ENCODE measurements around the gene ZBTB45.
A peak's percentile ranks its signal among the peaks of the same experiment; 100 is the strongest.

Gene ZBTB45

DNA sequence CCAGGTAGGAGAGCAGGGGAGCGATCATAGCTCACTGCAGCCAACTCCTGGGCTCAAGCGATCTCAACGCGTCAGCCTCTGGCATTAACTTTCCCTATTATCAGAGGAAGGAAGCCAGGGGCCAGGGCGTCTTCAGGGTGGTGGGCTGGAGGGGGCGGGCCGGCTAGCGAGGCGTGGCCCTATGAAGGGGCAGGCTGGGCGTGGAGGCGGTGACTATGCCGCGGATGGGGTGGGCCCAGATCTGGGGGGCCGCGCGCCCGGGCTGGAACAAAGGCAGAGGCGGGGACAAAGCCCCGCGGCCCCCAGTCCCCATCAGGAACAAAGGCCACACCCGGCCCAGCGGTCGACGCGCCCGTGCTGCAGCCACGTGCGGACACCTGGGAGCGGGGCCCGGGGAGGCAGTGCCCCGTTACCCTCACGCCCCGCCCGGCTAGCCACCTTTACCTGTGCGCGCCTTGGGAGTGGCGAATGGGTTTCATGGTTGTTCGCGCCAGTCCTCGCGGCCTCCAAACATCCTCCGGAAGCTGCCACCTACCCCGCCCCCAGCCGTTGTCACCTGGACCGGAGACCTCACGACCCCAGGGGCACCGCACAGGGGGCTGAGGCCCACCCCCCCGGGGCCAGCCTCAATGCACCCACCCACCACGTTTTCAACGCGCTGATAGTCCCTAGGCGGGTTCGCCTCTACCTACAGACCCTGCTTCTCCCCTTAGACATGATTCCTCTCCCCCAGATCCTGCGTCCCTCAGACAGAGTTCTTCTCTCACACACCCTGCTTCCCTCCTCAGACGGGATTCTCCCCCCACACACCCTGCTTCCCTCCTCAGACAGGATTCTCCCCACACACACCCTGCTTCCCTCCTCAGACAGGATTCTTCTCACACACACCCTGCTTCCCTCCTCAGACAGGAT lies 18.9 kb upstream of the ZBTB45 start:
- no peak for DNase-seq

DNA sequence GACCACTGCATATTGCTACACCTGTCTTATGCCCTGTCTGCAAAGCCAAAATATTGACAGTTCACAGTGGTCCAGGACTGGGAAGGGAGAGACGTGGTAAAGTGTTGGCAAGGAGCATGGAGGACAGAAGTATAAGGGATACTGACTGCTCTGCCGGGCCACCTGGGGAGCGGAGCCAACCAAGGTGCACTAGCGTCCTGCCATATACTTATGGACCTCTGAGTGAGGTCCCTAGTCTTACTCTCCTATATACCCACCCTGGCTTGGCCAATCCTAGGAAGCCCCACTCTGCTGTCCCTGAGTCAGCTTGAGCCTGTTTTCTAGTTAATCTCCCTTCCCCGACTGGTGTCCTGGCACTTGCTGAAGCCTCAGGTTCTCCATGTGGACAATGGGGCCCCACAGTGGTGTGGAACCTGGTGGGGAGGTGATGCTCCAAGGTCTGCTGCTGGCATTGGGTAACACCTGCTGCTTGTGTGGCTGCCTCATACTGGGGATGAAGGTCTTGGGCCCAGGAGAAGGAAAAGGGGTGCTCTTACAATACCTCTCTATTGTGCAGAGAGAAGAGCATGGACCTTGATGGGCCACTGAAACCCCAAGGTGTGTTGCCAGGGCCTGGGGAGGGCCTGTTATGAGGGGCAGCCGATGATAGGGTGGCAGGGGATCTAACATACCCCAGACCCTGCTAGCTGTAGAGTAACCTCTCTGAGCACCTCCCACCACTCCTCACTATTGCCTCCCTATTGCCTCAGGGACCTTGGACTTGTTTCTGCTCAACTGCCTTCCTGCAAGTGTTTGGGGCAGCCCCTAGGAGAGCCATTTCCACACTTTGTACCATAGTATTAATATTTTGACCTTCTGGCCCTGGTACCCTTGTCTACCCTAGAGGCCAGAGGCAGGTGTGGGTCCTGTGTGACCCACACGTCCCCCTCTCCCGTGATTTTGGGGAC lies 17.5 kb upstream of the ZBTB45 start:
- DNase-seq: no peak

DNA sequence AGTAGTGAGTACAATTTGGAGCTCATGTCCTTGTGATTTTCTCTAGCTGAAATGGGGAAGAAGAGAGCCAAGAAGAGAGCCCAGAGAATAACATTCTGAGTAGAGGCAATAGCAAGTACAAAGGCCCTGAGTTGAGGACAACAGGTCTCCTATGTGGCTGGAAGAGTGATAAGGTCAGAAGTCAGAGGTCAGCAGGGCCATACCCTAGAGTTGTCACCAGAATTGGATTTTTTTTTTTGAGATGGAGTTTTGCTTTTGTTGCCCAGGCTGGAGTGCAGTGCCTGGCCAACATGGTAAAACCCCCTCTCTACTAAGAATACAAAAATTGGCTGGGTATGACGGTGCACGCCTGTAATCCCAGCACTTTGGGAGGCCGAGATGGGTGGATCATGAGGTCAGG lies 16.2 kb upstream of the ZBTB45 start:
- DNase-seq: no peak

DNA sequence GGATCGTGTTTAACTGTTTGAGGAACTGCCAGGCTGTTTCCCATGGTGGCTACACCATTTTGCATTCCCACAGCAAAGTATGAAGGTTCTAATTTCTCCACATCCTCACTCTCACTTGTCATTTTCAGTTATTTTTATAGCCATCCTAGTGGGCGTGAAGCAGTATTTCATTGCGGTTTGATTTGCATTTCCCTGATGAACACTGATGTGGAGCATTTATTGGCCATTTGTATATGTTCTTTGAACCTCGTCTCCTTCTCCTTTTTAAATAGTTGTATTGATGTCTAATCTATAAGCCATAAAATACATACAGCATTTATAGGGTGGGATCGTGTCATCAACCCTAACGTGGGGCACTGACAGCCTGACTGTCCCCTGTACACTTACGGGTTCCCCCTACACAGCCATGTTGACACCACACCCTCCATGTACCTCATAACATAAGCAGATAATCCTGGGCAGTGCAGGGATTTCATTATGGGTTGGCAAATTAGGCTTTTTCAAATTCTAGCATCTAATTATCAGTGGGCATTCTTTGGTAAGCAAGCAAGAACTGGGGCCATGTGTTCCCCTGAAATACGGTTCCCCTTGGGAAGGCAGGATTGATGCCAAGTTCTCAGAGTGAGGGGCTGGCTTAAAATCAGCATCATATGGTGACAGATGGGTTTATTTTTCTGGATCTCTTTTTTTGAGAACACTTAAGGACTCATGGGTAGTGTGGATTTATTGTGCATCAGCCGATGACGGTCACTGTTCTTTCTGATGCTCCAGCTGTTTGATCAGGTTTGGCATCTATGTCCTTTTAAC lies 11.6 kb upstream of the ZBTB45 start:
- no peak for DNase-seq

DNA sequence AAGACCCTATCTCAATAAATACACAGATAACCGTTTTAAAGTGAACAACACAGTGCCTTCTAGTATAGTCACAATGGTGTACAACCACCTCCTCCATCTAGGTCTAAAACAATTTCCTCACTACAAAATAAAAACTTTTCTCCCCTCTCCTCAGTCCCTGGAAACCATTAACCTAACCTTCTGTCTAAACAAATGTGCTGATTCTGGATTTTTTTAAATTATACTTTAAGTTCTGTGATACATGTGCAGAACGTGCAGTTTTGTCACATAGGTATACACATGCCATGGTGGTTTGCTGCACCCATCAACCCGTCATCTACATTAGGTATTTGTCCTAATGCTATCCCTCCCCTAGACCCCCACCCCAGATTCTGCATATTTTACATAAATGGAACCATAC lies 9.8 kb upstream of the ZBTB45 start:
- DNase-seq: no peak

DNA sequence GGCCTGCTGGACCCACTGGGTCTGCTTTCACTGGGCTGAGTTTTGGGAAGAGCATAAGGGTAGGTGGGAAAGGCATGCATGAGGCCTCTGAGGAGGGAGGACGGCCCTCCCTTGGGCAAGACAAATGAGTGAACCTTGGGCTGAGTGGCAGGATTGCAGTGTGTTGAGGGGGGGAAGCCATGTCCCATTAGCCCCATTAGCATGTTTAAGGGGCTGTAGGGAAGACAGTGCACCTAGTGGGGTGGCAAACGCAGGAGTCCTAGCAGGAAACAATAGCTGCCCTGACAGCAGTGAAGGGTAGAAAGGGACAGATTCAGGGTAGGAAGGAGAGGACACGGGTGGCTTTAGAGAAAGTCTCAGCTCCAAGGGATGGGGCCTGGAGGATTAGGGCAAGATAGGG lies 3.1 kb upstream of the ZBTB45 start:
- no peak for DNase-seq

DNA sequence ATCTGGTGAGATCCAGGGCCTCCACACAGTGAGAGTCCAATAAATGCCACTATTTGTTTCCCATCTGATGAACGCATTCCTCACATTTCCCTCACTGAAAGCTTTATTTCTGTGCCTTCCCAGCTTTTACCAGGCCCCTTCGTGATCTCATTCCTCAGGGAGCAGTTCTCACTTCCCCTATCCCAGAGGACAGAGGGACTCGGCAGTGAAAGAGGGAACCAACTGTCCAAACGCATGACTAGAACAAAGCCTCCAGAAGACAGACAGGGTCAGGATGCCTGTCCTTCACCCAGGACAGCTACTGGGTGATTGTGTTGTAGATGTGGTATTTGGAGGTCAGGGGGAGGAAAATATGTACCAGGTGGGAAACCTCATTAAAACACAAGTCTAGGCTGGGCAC lies 2.0 kb upstream of the ZBTB45 start:
- no peak for DNase-seq

DNA sequence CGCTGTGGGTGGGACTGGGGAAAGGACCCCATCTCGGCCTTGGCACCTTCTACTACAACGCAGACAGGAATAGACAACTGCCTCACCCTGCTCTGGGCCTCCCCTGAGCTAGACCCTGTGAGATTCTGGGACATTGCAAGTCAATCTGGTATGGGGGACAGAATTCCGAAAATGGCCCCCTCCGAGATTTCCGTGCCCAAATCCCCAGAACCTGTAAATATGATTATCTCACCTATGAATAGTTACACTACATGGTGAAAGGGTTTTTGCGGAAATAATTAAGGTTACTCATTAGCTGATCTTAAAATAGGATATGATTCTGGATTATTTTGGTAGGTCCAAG lies 618 bp upstream of the ZBTB45 start:
- no peak for DNase-seq

DNA sequence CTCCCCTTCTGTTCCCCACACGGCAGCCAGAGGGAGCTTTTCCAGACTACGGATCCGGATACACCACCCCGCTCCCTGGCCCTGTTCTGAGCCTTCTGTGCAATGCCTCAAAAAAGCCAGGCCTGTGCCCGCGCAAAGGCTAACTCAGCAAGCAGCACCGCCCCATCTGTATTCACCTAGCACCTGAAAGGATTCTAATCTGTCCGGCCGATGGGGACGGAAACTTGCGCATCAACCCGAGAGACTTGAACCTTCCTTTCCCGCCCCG lies 589 bp downstream of the ZBTB45 start:
- DNase-seq: peak; percentile 34 to 46

DNA sequence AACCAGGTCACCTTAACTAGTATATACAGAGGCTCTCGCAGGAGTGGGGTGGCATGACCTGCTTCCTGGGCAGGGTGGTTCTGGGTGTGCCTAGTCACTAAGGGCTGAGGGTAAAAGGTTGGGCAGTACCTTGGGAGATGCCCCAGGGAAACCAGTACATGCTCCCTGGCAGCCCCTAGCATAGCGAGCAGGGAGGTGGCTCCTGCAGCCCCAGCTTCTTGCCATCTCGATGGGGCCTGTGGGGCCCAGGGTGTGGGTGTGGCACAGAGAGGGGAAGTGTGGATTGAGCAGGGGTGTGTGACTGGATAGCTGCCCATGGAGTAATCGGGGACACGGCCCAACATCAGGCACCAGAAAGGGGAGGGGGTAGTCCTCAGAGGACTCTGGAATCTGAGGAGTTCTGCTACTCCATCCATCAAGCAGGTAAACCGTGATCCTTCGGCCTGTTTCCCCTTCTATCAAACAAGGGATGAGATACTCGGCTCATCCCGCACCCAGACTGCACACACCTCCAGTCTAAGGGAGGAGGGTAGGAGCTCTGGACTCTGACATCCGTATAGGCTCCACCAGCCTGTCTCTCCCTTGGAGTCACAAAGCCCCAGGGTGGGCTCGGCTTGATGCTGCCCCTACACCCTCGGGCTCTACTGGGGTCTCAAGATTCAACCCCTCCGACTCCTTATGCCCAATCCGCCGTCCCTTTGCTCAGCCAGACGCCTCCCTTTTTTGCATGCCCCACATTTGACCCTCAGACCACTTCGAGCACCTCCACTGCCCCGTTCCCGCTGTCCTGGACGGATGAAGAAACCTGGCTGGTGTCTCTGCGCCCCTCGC lies 1.1 kb downstream of the ZBTB45 start:
- no peak for DNase-seq

DNA sequence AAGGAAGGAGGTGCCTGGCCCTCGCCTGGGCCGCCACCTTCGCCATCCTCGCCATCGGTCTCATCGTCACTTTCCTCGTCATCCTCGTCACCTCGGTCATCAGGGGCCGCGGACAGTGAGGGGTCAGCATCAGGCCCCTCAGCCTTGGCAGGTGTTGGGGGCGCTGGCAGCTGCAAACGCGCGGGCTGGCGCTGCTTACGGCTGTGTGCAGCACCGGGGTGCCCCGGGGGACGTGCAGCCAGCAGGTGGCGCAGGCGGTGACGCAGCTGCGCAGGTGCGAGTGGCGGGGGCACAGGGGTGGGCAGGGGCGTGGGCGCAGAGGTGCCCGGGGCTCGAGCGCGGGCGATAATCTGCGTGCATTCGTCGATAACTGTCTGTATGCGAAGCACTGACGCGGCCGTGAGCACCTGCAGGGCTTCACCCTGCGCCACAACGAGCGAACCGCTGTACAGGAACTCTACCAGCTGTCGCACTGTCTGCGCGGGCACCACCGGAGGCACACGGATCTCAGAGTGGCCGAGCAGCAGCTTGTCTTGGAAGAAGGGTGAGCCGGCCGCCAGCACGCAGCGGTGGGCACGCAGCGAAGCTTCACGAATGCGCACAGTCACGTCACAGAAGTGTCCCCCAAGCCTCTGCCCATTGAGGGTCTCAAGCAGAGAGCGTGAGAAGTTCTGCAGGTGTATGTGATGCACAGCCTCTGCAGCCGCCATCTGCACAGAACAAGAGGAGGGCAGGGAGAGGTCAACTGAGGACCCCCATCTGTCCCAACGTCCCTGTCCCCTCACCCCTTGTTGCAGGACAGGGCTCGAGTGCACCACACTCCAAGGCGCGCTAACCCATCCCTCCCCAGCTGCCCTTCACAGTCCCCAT lies 2.4 kb downstream of the ZBTB45 start:
- no peak for DNase-seq

DNA sequence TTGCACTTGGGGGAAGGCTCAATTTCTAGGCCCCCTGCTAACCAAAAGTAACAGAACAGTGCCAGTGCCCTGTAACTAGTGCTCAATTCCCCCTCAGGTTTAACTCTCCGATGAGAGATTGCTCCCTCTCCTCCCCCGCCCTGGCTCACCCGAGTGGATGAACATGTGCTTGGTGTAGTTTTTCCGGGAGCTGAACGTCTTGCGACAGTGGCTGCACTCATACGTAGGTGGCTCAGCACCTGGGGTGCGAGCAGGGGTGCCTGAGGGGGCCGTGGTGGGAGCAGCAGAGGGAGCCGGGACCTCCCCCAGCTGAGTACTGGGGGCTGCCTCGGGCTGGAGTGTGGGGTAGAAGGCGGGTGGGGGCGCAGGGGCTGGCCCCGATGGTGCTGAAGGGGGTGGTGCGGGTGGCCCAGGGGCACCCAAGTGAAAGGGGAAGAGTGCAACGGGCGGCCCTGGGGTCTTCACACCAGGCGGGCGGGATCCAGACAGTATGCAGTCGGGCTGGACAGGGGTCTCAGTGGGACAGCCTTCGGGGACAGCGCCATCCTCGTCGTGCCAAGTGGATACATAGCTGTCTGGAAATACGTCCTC lies 3.3 kb downstream of the ZBTB45 start:
- DNase-seq: no peak

DNA sequence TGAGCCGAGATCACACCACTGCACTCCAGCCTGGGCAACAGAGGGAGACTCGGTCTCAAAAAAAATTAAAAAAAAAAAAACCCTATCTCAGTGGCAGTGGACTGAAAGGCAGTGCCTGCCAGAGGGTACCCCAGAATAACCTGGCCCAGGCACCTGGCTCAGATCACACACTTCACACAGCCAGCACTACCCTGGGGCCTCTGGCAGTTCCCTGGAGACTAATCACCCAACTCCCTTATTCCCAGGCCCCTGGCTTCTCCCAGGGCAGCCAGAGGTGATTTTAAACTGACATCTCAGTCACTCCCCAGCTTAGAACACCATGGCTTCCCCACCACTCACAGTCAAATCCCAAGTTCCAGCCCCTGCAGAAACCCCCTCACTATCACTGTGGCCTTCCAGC lies 4.4 kb downstream of the ZBTB45 start:
- no peak for DNase-seq

DNA sequence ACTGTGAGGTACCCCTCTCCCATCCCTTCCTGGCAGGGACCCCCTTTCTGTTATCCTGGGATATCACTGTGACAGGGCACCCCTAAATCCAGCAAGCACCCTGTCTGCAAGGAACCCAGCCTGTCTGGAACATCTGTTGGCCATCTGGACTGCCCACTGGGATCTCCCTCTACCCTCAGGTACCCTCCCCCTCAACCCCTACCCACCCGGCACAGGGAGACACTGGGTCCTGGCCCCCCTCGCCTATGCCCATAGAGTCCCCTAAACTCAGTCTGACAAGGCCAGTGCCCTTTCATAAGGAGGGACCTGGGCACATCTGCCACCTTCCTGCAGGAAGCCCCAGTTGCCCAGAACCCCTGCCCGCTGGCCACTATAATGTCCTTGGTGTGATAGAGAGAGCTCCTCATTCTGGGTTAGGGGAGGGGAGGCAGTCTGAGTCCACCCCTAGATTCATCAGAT lies 5.0 kb downstream of the ZBTB45 start:
- DNase-seq: no peak

DNA sequence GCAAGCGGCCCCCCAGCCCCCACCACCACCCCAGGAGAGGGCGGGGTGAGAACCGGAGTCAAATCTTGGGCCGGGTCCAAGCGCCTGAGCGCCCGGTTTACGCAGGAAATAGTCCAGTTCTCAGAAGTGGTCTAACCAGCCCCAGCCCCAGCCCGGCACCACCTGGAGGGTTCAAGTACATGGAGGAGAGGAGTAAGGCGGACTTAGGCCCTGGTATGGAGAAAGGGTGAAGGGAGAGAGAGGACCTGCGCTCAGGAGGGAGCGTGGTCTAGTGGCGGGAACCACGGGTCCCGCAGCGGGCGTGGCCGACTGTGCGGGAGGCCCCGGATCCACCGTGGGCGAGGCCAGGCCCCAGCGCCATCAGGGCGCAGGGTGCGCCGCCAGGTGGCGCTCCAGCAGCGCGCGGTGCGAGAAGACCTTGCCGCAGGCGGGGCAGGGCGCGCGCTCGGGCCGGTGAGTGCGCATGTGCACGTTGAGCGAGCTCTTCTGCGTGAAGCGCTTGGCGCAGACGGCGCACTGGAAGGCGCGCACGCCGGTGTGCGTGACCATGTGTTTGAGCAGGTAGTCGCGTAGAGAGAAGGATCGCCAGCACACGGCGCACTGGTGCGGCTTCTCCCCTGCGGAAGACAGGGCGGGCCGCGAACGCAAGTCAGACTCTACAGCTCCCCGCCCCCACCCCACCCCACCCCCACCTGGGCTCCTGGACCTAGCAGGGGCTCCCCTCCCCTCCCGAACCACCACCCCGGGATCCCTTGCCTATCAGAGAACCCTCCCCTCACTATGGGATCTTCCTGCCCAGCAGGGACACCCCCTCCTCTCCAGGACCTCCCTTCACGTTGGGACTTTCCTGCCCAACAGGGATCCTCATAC lies 5.7 kb downstream of the ZBTB45 start:
- peak; percentile 88 to 92 for DNase-seq

DNA sequence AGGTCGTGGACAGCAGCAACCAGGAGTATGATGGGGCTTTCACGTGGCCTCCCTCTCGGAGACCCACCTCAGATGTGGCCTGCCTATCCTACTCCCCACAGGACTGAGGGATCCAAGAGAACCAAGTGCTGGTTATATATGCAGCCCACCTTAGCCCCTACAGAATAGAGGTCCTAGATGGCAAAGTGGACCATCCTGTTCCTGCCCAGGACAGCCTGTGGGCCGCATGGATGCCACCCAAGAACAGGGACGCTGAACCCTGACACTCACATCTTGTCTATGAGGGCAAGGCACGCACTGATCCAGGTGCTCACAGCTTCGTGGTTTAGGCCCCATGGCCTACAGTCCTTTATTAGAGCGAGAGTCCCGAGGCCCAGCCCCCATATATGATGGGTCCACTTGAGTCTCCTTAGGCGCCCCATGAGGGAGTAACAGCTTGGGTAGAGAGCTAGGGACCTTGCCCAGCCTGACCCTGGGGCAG lies 6.4 kb downstream of the ZBTB45 start:
- no peak for DNase-seq

DNA sequence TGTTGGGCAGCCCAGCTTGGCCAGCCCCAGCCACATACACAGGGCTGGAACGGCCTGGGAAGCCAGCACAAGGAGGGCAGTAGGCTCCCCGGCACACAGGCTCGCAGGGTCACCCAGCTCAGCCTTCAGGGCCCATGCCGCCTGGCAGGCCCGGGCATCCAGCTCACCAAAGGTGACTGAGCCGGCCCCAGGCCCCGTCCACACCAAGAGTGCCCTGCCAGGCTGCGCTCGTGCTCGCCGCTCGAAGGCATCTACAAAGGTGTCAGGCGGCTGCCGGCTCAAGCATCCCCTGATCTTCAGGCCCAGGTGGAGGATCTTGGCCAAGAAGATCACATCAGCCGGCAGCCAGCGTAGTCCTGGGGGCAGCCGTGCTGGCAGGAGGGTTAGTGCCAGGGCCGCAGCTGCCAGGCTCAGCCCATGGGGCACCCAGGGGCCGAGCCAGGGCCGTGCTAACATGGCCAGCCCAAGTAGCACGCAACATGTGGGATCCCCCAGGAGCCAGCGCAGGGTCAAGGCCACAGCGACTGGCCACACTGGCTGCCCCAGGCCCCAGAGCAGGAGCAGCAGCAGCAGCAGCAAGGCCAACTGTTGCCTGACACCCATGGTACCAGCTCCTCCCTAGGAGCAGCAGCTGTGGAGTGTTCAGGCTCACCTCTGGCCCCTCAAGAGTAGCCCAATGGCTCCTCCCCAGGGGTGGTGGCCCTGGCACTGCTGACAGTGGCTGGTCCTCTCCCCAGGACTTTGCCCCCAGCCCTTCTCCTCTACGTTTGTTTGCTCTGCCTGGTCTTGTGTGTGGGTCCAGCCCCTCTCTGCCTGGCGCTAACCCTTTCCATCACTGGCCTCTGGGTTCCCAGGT lies 8.0 kb downstream of the ZBTB45 start, which contains the start of gene SLC27A5:
Gene SLC27A5, minus strand, starts transcription at position 640 of the 856 bp plus-strand sequence. Its CDS starts 37 bp downstream, at position 603.
- DNase-seq: no peak

DNA sequence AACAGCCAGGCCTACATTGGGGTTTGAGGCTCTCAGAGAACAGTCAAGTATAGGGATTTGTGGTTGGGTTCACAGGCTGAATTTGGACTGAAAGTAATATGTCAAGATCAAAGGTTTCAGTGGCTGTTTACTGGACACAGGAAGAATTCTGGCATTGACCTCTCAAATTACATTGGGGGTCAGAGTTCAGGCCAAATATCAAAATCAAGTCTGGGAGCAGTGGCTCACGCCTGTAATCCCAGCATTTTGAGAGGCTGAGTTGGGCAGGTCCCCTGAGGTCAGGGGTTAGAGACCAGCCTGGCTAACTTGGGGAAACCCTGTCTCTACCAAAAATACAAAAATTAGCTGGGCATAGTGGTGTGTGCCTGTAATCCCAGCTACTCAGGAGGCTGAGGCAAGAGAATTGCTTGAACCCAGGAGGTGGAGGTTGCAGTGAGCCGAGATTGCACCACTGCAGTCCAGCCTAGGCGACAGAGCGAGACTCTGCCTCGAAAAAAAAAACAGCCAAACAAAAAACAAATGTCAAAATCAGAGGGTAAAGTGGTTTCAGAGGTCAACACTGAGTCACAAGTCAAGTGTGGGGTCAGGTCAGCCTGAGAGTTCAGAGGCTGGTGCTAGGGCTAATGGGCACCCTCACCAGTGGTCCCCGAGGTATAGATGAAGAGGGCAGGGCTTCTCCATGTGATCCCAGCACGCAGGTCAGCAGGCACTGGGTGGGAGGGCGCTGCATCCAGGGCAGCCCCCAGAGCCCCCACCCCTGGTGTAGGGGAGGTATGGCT lies 9.3 kb downstream of the ZBTB45 start:
- no peak for DNase-seq
